Upper lobe of left lung (tissue), 4 donors: Measurements from ENCODE around the gene THYN1.

Experiments
- POLR2AphosphoS5 ChIP-seq, 2 donors: sonication (generic); formaldehyde crosslinking; IDR thresholded peaks; one replicate each; pipeline ENCODE4 v1.5.1; 2017; ENCODE audit warnings: antibody characterized with exemption in 2 of 2
- TF ChIP-seq, protein P1 (sequence below), 6 experiments: fragments of 450-650 bp in 4 of 6; fragments of 200-600 bp in 2 of 6; sonication (generic) in 2 of 6; IDR thresholded peaks; one replicate each; pipeline ENCODE4 v1.5.1; 2016 to 2019; ENCODE audit warnings: antibody characterized with exemption in 6 of 6

DNA sequence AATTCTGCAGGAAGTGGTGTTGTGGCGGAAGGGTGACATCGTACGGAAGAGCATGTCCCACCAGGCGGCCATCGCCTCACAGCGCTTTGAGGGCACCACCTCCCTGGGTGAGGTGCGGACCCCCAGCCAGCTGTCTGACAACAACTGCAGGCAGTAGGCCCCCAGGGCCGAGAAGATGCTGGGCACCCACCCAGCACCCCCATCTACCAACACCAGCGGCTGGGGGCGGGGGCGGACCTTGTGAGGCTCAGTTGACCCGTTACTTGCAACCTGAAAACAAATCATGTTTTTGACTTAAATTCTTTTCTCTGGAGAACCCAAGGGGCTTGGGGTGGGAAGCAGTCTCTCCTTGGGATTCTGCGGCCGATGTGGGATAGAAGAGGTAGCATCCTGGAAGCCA lies 7.7 kb downstream of the THYN1 start:
- no peak for TF ChIP-seq POLR2AphosphoS5 (IDR thresholded peaks at IDR 0.05)
- TF ChIP-seq, protein P1, sequence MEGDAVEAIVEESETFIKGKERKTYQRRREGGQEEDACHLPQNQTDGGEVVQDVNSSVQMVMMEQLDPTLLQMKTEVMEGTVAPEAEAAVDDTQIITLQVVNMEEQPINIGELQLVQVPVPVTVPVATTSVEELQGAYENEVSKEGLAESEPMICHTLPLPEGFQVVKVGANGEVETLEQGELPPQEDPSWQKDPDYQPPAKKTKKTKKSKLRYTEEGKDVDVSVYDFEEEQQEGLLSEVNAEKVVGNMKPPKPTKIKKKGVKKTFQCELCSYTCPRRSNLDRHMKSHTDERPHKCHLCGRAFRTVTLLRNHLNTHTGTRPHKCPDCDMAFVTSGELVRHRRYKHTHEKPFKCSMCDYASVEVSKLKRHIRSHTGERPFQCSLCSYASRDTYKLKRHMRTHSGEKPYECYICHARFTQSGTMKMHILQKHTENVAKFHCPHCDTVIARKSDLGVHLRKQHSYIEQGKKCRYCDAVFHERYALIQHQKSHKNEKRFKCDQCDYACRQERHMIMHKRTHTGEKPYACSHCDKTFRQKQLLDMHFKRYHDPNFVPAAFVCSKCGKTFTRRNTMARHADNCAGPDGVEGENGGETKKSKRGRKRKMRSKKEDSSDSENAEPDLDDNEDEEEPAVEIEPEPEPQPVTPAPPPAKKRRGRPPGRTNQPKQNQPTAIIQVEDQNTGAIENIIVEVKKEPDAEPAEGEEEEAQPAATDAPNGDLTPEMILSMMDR (IDR thresholded peaks at IDR 0.05), result no peak
